Gastroesophageal sphincter (tissue), 3 donors: ENCODE results near the gene KASH5.

ENCODE experiments used
- CTCF ChIP-seq, 4 experiments: fragments of 200-600 bp in 2 of 4; fragments of 450-650 bp in 2 of 4; sonication (generic) in 1 of 4; IDR thresholded peaks; one replicate each; pipeline ENCODE4 v1.5.1; 2017 to 2019; ENCODE audit warnings: antibody characterized with exemption in 4 of 4, mild to moderate bottlenecking in 2 of 4, moderate library complexity in 2 of 4
- EP300 ChIP-seq: sonication (generic); formaldehyde crosslinking; IDR thresholded peaks from one replicate; pipeline ENCODE4 v1.6.1; 2017; ENCODE audit warnings: antibody characterized with exemption, mild to moderate bottlenecking
- POLR2A ChIP-seq, 2 donors: fragments of 450-650 bp; IDR thresholded peaks; one replicate each; pipeline ENCODE4 v1.6.1; 2017; ENCODE audit warnings: antibody characterized with exemption in 2 of 2, mild to moderate bottlenecking in 2 of 2, moderate library complexity in 1 of 2
- POLR2AphosphoS5 ChIP-seq: sonication (generic); formaldehyde crosslinking; IDR thresholded peaks from one replicate; pipeline ENCODE4 v1.6.1; 2017; ENCODE audit warnings: antibody characterized with exemption

- TF ChIP-seq CTCF (IDR thresholded peaks at IDR 0.05) (peak in 3 of 4 experiments; percentile 30 to 48 (median 42)), POLR2AphosphoS5 (peak; percentile 76), POLR2A (IDR thresholded peaks at IDR 0.05) (peak; percentile 27 to 44), EP300 (no peak)
Measured at GRCh38 chr19:49363268-49364082, 24.6 kb upstream of the KASH5 start, which contains the start of gene DKKL1.
